Upper lobe of left lung (tissue), 6 donors: ENCODE measurements around the gene KCNC1. TPM values are rescaled to one million over a fixed set of nuclear protein-coding genes. Genes with fewer than 3 reads are reported as not detected.

Experiments used
- ATAC-seq, 2 donors: fragments of 200-7000 bp; cut with Tn5 transposase; one replicate each; pipeline ENCODE4 v1.9.1; 2022; ENCODE audit warnings: mild to moderate bottlenecking in 2 of 2, moderate library complexity in 2 of 2; ENCODE audit not compliant: low FRiP score in 2 of 2
- DNase-seq, 2 donors: peaks; one replicate each; pipeline ENCODE4 v3.0.0-alpha.2; 2019 to 2020
- H3K27ac ChIP-seq, 4 donors: fragments of 200-600 bp; sonication (generic); one replicate each; pipeline ENCODE4 v1.5.1; 2016 to 2019
- H3K27me3 ChIP-seq, 4 donors: fragments of 200-600 bp; sonication (generic); one replicate each; pipeline ENCODE4 v1.5.1; 2017 to 2019
- H3K36me3 ChIP-seq, 4 donors: fragments of 200-600 bp; sonication (generic); one replicate each; pipeline ENCODE4 v1.5.1; 2016 to 2019
- H3K4me1 ChIP-seq, 4 donors: fragments of 200-600 bp; sonication (generic); one replicate each; pipeline ENCODE4 v1.5.1; 2018 to 2019
- H3K4me3 ChIP-seq, 4 donors: fragments of 200-600 bp; sonication (generic); one replicate each; pipeline ENCODE4 v1.5.1; 2017 to 2019; ENCODE audit warnings: mild to moderate bottlenecking in 2 of 4, moderate library complexity in 1 of 4
- H3K9me3 ChIP-seq, 4 donors: fragments of 200-600 bp; sonication (generic); one replicate each; pipeline ENCODE4 v1.5.1; 2018 to 2019
- CTCF ChIP-seq, 6 experiments: fragments of 450-650 bp in 4 of 6; fragments of 200-600 bp in 2 of 6; sonication (generic) in 2 of 6; IDR thresholded peaks; one replicate each; pipeline ENCODE4 v1.5.1; 2016 to 2019; ENCODE audit warnings: antibody characterized with exemption in 6 of 6
- EP300 ChIP-seq, 4 donors: sonication (generic); formaldehyde crosslinking; IDR thresholded peaks; one replicate each; pipeline ENCODE4 v1.5.1; 2017; ENCODE audit warnings: antibody characterized with exemption in 4 of 4, control low read depth in 2 of 4
- POLR2A ChIP-seq, 4 donors: fragments of 450-650 bp; IDR thresholded peaks; one replicate each; pipeline ENCODE4 v1.5.1; 2016 to 2017; ENCODE audit warnings: antibody characterized with exemption in 4 of 4, mild to moderate bottlenecking in 2 of 4
- POLR2AphosphoS5 ChIP-seq, 2 donors: sonication (generic); formaldehyde crosslinking; IDR thresholded peaks; one replicate each; pipeline ENCODE4 v1.5.1; 2017; ENCODE audit warnings: antibody characterized with exemption in 2 of 2
- WGBS, 2 donors: methylation state at CpG; one replicate each; pipeline ENCODE4 v1.1.5; 2017 to 2018; 5-methylcytosine and 5-hydroxymethylcytosine counted together
- total RNA-seq, 6 donors: library from RNA; depleted of rRNA in 4 of 6; stranded (reverse); fragments of >200 nt in 4 of 6; gene quantifications; one replicate each; pipeline versions ENCODE4 v1.1.0 to v1.2.1, GENCODE V29; 2016 to 2021
- donor health status: DM: no; HTN: no; CAD: no; lungs with moderate emphysema.
- donor health status: DM: no; HTN: yes; CAD: no; lungs with severe emphysema.

Gene KCNC1
- total RNA-seq, 6 donors from 2014 or later = not detected

GRCh38 chr11:17730608-17731462 lies 3.7 kb upstream of the KCNC1 start:
- H3K27me3 ChIP-seq = peaks cover 0 to 28% (median 11%) of the 10 kb centered on the region in 4 donors

DNA sequence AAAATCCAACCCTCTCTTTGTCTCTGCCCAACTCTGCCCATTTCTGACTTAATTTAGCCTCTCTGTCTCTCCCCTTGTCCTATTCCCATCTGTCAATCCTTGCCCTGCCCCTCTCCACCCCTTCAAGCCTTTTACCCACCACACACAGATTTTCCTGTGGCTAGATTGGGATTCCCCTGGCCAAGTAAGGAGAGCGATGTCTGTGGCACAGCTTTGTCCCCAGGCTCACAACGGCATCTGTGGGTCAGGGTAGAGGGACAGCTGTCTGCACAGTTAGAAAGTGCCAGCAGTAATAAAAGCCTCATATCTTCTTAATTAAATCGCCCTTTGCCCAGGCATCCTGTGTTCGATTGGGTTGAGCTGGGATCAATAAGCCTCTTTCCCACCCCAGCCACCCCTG lies 1.3 kb upstream of the KCNC1 start:
- Histone ChIP-seq H3K36me3 (no peaks in the 10 kb centered on the region), H3K9me3 (no peaks in the 10 kb centered on the region), H3K4me1 (peaks cover 12 to 26% (median 16%) of the 10 kb centered on the region in 4 donors), H3K27me3 (peaks cover 0 to 52% (median 23%) of the 10 kb centered on the region in 4 donors), H3K27ac (no peak overlapping the region), H3K4me3 (no peak overlapping the region)
- 78 to 81% methylated on average over 4 of the region's 4 CpGs for WGBS, 2 donors
- no peak for DNase-seq
- no peak for ATAC-seq
- TF ChIP-seq POLR2A (IDR thresholded peaks at IDR 0.05) (no peak), EP300 (IDR thresholded peaks at IDR 0.05) (no peak), CTCF (IDR thresholded peaks at IDR 0.05) (no peak), POLR2AphosphoS5 (IDR thresholded peaks at IDR 0.05) (no peak)

More at GRCh38 chr11:17730608-17731462, 3.7 kb upstream of the KCNC1 start:
- peaks cover 12 to 20% (median 15%) of the 10 kb centered on the region in 4 donors for H3K4me1 ChIP-seq
- no peaks in the 10 kb centered on the region for H3K9me3 ChIP-seq
- peak; percentile 79 to 86 for ATAC-seq
- TF ChIP-seq POLR2A (IDR thresholded peaks at IDR 0.05) (no peak), POLR2AphosphoS5 (IDR thresholded peaks at IDR 0.05) (no peak), EP300 (IDR thresholded peaks at IDR 0.05) (no peak), CTCF (IDR thresholded peaks at IDR 0.05) (peak in 5 of 6 experiments; percentile 65 to 83 (median 74))
- peak in 1 of 2 donors; percentile 55 for DNase-seq
- no peak overlapping the region for H3K4me3 ChIP-seq
- no peak overlapping the region for H3K27ac ChIP-seq
- H3K36me3 ChIP-seq = no peaks in the 10 kb centered on the region
- WGBS, 2 donors = 16 to 20% methylated on average over 3 to 8 of the region's 9 CpGs

GRCh38 chr11:17734986-17735817 lies 621 bp downstream of the KCNC1 start:
- no peaks in the 10 kb centered on the region for H3K36me3 ChIP-seq
- peaks cover 12 to 26% (median 16%) of the 10 kb centered on the region in 4 donors for H3K4me1 ChIP-seq
- no peaks in the 10 kb centered on the region for H3K9me3 ChIP-seq
- ATAC-seq = peak; percentile 66 to 83
- peaks cover 0 to 58% (median 25%) of the 10 kb centered on the region in 4 donors for H3K27me3 ChIP-seq
- peak overlapping the region in 3 of 4 donors; percentile 26 to 42 (median 38) for H3K4me3 ChIP-seq
- 2 to 5% methylated on average over 12 to 13 of the region's 73 CpGs for WGBS, 2 donors
- no peak for TF ChIP-seq CTCF (IDR thresholded peaks at IDR 0.05)
- no peak for TF ChIP-seq POLR2A (IDR thresholded peaks at IDR 0.05)
- TF ChIP-seq EP300 (IDR thresholded peaks at IDR 0.05) = no peak
- no peak for TF ChIP-seq POLR2AphosphoS5 (IDR thresholded peaks at IDR 0.05)
- DNase-seq = peak; percentile 50 to 94
- no peak overlapping the region for H3K27ac ChIP-seq

DNA sequence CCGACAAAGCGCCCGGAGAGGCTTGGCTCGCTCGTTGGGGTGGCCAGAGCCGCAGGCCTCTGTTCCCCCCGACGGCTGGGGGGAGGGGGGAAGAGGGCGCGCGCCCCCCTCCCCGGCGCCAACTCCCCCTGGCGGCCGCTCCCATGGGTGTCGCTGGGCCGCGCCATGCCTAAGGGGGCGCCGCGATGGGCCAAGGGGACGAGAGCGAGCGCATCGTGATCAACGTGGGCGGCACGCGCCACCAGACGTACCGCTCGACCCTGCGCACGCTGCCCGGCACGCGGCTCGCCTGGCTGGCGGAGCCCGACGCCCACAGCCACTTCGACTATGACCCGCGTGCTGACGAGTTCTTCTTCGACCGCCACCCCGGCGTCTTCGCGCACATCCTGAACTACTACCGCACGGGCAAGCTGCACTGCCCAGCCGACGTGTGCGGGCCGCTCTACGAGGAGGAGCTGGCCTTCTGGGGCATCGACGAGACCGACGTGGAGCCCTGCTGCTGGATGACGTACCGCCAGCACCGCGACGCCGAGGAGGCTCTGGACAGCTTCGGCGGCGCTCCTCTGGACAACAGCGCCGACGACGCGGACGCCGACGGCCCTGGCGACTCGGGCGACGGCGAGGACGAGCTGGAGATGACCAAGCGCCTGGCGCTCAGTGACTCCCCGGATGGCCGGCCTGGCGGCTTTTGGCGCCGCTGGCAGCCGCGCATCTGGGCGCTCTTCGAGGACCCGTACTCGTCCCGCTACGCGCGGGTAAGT lies 1.4 kb downstream of the KCNC1 start:
- H3K27me3 ChIP-seq = peaks cover 0 to 58% (median 25%) of the 10 kb centered on the region in 4 donors
- DNase-seq (peak in 1 of 2 donors; percentile 72), ATAC-seq (no peak)
- no peak overlapping the region for H3K4me3 ChIP-seq
- 0 to 20% methylated on average over 3 to 41 of the region's 102 CpGs for WGBS, 2 donors
- no peak for TF ChIP-seq EP300 (IDR thresholded peaks at IDR 0.05)
- peak in 1 of 6 experiments; percentile 17 for TF ChIP-seq CTCF (IDR thresholded peaks at IDR 0.05)
- no peaks in the 10 kb centered on the region for H3K9me3 ChIP-seq
- H3K4me1 ChIP-seq = peaks cover 12 to 26% (median 16%) of the 10 kb centered on the region in 4 donors
- no peaks in the 10 kb centered on the region for H3K36me3 ChIP-seq
- no peak overlapping the region for H3K27ac ChIP-seq
